Stomach (tissue), 9 donors: ENCODE measurements around the gene PLEKHJ1. TPM values are rescaled to one million over a fixed set of nuclear protein-coding genes. Genes with fewer than 3 reads are reported as not detected.

Experiments used
- DNase-seq, 2 donors: peaks; one replicate each; pipeline versions ENCODE4 v3.0.0 to v3.0.0-alpha.2; 2013 to 2019
- H3K27ac ChIP-seq, 5 donors: fragments of 200-600 bp in 4 of 5; sonication (generic) in 4 of 5; one replicate each; pipeline ENCODE4 v1.5.1; 2013 to 2019; ENCODE audit warnings: mild to moderate bottlenecking in 1 of 5, moderate library complexity in 1 of 5
- H3K27me3 ChIP-seq, 3 donors: fragments of 200-600 bp; sonication (generic); one replicate each; pipeline ENCODE4 v1.5.1; 2017 to 2019; ENCODE audit warnings: mixed run types in 1 of 3
- H3K36me3 ChIP-seq, 4 donors: fragments of 200-600 bp; sonication (generic); 1 replicate in 3 of 4; 2 replicates in 1 of 4; pipeline ENCODE4 v1.5.1; 2016 to 2019
- H3K4me1 ChIP-seq, 4 donors: fragments of 200-600 bp; sonication (generic); one replicate each; pipeline ENCODE4 v1.5.1; 2016 to 2019
- H3K4me3 ChIP-seq, 4 donors: fragments of 200-600 bp; sonication (generic) in 3 of 4; one replicate each; pipeline ENCODE4 v1.5.1; 2016 to 2019; ENCODE audit warnings: mild to moderate bottlenecking in 1 of 4
- H3K9me3 ChIP-seq, 4 donors: fragments of 200-600 bp; sonication (generic); one replicate each; pipeline ENCODE4 v1.5.1; 2016 to 2019
- EP300 ChIP-seq: sonication (generic); formaldehyde crosslinking; IDR thresholded peaks from one replicate; pipeline ENCODE4 v1.6.1; 2017; ENCODE audit warnings: antibody characterized with exemption
- POLR2A ChIP-seq, 4 donors: fragments of 450-650 bp; IDR thresholded peaks; one replicate each; pipeline ENCODE4 v1.6.1; 2016; ENCODE audit warnings: antibody characterized with exemption in 4 of 4, control low read depth in 2 of 4, mild to moderate bottlenecking in 1 of 4, moderate library complexity in 1 of 4
- POLR2AphosphoS5 ChIP-seq, 3 donors: sonication (generic); formaldehyde crosslinking; IDR thresholded peaks; one replicate each; pipeline ENCODE4 v1.6.1; 2016; ENCODE audit warnings: antibody characterized with exemption in 3 of 3
- WGBS, 5 donors: extraction: QIAGEN DNeasy Blood & Tissue Kit in 3 of 5; methylation state at CpG; one replicate each; pipeline versions ENCODE4 v1.1.5 to v1.1.7; 2013 to 2018; 5-methylcytosine and 5-hydroxymethylcytosine counted together
- intact Hi-C: fragments of 100-400 bp; cut with DNase I; formaldehyde crosslinking; loops from one replicate; pipeline ENCODE4 v1.15.1; 2023; ENCODE audit warnings: low total_unique reads
- polyA plus RNA-seq, 3 donors: library from polyadenylated mRNA; stranded (reverse); fragments of 200-250 nt; gene quantifications; one replicate each; pipeline ENCODE4 v1.2.3, GENCODE V29; 2013
- total RNA-seq, 5 donors: library from RNA; depleted of rRNA; stranded (reverse); fragments of >200 nt; gene quantifications; one replicate each; pipeline versions ENCODE4 v1.1.0 to v1.2.3, GENCODE V29; 2014 to 2016
- TF ChIP-seq, protein P1 (sequence below), 7 experiments: fragments of 450-650 bp in 4 of 7; fragments of 200-600 bp in 3 of 7; sonication (generic) in 3 of 7; IDR thresholded peaks; one replicate each; pipeline ENCODE4 v1.5.1; 2016 to 2019; ENCODE audit warnings: antibody characterized with exemption in 7 of 7, control low read depth in 2 of 7, mild to moderate bottlenecking in 1 of 7
- donor health status: healthy with polysubstance abuse.
- donor health status: Bipolar disorder and iron deficiency.
- donor health status: healthy.

Gene PLEKHJ1
- total and polyA plus RNA-seq, 8 donors = 22.2 to 459 (median 111) TPM

- Histone ChIP-seq H3K9me3 (no peaks in the 10 kb centered on the region), H3K4me1 (peaks cover 8 to 24% (median 18%) of the 10 kb centered on the region in 4 donors), H3K4me3 (no peak overlapping the region), H3K27me3 (no peaks in the 10 kb centered on the region), H3K36me3 (peaks cover 65 to 100% (median 91%) of the 10 kb centered on the region in 4 donors), H3K27ac (no peak overlapping the region)
- DNase-seq = peak in 1 of 2 donors; percentile 78
- intact Hi-C loops = no loop called here
- TF ChIP-seq EP300 (no peak), POLR2AphosphoS5 (IDR thresholded peaks at IDR 0.05) (no peak), POLR2A (IDR thresholded peaks at IDR 0.05) (no peak)
- TF ChIP-seq, protein P1, sequence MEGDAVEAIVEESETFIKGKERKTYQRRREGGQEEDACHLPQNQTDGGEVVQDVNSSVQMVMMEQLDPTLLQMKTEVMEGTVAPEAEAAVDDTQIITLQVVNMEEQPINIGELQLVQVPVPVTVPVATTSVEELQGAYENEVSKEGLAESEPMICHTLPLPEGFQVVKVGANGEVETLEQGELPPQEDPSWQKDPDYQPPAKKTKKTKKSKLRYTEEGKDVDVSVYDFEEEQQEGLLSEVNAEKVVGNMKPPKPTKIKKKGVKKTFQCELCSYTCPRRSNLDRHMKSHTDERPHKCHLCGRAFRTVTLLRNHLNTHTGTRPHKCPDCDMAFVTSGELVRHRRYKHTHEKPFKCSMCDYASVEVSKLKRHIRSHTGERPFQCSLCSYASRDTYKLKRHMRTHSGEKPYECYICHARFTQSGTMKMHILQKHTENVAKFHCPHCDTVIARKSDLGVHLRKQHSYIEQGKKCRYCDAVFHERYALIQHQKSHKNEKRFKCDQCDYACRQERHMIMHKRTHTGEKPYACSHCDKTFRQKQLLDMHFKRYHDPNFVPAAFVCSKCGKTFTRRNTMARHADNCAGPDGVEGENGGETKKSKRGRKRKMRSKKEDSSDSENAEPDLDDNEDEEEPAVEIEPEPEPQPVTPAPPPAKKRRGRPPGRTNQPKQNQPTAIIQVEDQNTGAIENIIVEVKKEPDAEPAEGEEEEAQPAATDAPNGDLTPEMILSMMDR (IDR thresholded peaks at IDR 0.05) = no peak
- WGBS, 5 donors = 72 to 84% (median 83%) methylated on average over 26 to 32 of the region's 32 CpGs
Measured at GRCh38 chr19:2191456-2192310, 44.4 kb downstream of the PLEKHJ1 start.

DNA sequence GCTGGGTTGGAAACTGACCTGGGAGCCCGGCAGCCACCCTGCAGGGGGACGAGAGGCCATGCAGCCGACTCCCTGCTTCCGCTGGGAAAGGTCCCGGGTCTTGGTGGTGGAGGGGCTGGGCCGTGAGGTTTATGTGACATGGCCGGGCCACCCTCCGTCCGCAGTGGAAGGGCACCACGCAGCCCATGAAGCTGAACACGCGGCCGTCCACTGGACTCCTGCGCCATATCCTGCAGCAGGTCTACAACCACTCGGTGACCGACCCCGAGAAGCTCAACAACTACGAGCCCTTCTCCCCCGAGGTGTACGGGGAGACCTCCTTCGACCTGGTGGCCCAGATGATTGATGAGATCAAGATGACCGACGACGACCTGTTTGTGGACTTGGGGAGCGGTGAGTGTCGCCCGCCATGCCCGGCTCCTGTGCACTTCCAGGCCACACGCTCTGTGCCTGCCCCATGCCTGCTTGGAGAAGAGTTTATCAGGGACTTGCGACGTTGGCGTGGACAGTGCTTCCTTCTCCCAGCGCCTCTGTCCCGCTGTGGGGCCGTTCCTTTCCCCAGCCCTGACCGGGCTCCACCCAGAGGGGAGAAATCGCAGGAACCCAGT, 45.2 kb downstream of the PLEKHJ1 start:
- Histone ChIP-seq H3K27ac (no peak overlapping the region), H3K36me3 (peaks cover 68 to 100% (median 90%) of the 10 kb centered on the region in 4 donors)
- 87 to 91% (median 89%) methylated on average over 21 to 37 of the region's 37 CpGs for WGBS, 5 donors

DNA sequence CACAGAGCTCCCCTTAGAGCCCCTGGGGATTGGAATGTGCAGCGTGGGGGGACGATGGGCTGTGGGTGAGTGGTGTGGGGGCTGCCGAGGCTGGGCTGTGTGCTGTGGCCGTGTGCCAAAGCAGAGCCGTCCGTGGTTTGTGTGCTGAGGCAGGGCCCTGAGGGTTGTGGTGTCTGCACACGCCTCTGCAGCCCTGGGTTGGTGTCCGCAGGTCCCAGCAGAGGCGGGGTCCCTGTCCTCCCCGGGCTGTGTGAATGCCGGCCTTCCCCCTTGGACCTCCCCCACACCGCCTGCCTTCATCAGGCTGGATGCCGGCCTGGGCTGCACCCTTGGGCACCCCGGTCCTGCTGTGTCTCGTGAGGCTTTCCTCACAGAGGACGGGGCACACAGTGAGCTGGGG, 46.2 kb downstream of the PLEKHJ1 start:
- intact Hi-C loops = no loop called here
- Histone ChIP-seq H3K36me3 (peaks cover 62 to 97% (median 82%) of the 10 kb centered on the region in 4 donors), H3K9me3 (no peaks in the 10 kb centered on the region), H3K4me3 (no peak overlapping the region), H3K27ac (no peak overlapping the region), H3K27me3 (no peaks in the 10 kb centered on the region), H3K4me1 (peaks cover 14 to 42% (median 30%) of the 10 kb centered on the region in 4 donors)
- WGBS, 5 donors = 81 to 90% (median 85%) methylated on average over 4 to 16 of the region's 16 CpGs
- no peak for DNase-seq
- no peak for TF ChIP-seq POLR2A (IDR thresholded peaks at IDR 0.05)
- no peak for TF ChIP-seq POLR2AphosphoS5 (IDR thresholded peaks at IDR 0.05)
- TF ChIP-seq, protein P1 (IDR thresholded peaks at IDR 0.05) = no peak
- no peak for TF ChIP-seq EP300

More for the DNA sequence above, 45.2 kb downstream of the PLEKHJ1 start:
- intact Hi-C loops = no loop called here
- no peak for DNase-seq
- Histone ChIP-seq H3K27me3 (no peaks in the 10 kb centered on the region), H3K4me1 (peaks cover 14 to 31% (median 24%) of the 10 kb centered on the region in 4 donors), H3K4me3 (no peak overlapping the region), H3K9me3 (no peaks in the 10 kb centered on the region)
- no peak for TF ChIP-seq EP300

GRCh38 chr19:2188708-2189385, 47.3 kb downstream of the PLEKHJ1 start:
- no peaks in the 10 kb centered on the region for H3K9me3 ChIP-seq
- H3K27me3 ChIP-seq = no peaks in the 10 kb centered on the region
- DNase-seq = no peak
- intact Hi-C loops = no loop called here
- WGBS, 5 donors = 90 to 100% (median 93%) methylated on average over 9 to 19 of the region's 19 CpGs
- peaks cover 52 to 96% (median 80%) of the 10 kb centered on the region in 4 donors for H3K36me3 ChIP-seq
- peak overlapping the region in 1 of 5 donors; percentile 17 for H3K27ac ChIP-seq
- no peak for TF ChIP-seq POLR2A (IDR thresholded peaks at IDR 0.05)
- no peak overlapping the region for H3K4me3 ChIP-seq
- H3K4me1 ChIP-seq = peaks cover 14 to 44% (median 30%) of the 10 kb centered on the region in 4 donors

DNA sequence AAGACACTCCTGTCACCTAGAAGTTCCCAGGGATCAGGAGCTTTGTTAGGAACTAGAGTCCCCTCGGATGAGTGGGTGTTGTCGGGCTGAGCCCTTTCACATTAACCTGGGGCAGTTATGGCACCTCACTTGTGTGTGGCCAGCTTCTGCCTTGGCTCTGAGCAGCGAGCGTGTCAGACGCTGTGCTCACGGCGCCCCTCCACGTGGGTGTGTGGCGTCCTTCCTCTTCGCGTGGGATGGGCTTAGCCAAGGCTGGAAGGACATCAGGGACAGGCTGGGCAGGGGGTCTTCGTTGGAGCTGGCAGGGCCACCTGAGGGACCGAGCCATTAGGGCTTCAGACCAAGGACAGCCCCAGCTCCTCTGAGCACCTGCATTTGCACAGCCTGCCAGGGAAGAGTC, 49.0 kb downstream of the PLEKHJ1 start:
- 75 to 92% (median 81%) methylated on average over 11 to 13 of the region's 13 CpGs for WGBS, 5 donors
- Histone ChIP-seq H3K4me1 (peaks cover 14 to 59% (median 37%) of the 10 kb centered on the region in 4 donors), H3K27ac (peak overlapping the region in 3 of 5 donors; percentile 73 to 81 (median 76)), H3K9me3 (no peaks in the 10 kb centered on the region), H3K27me3 (no peaks in the 10 kb centered on the region), H3K36me3 (peaks cover 44 to 95% (median 81%) of the 10 kb centered on the region in 4 donors), H3K4me3 (no peak overlapping the region)
- intact Hi-C loops = no loop called here
- no peak for DNase-seq
- TF ChIP-seq, protein P1 (IDR thresholded peaks at IDR 0.05) = no peak
- TF ChIP-seq POLR2AphosphoS5 (IDR thresholded peaks at IDR 0.05) (no peak), EP300 (no peak), POLR2A (IDR thresholded peaks at IDR 0.05) (no peak)
